Measurements from ENCODE around the gene C2CD2L.
A peak's percentile ranks its signal among the peaks of the same experiment; 100 is the strongest.

DNA sequence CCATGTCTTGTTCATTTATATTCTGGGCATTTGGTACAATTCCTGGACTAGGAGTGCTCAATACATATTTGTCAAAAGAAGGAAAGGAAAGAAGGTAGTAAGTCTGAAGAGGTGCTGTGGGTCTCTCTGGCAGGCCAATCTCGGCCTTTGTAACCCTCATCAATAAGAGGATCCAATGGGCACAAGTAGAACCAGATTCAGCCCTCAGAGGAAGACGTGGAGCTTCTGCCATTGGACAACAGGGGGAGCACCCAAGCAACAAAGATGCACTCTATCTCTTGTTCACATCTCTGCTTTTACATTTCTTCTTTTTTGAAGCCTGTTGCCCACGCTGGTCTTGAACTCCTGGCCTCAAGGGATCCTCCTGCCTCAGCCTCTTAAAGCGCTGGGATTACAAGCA is 41.8 kb upstream of the C2CD2L start:
- TF ChIP-seq, protein P1, sequence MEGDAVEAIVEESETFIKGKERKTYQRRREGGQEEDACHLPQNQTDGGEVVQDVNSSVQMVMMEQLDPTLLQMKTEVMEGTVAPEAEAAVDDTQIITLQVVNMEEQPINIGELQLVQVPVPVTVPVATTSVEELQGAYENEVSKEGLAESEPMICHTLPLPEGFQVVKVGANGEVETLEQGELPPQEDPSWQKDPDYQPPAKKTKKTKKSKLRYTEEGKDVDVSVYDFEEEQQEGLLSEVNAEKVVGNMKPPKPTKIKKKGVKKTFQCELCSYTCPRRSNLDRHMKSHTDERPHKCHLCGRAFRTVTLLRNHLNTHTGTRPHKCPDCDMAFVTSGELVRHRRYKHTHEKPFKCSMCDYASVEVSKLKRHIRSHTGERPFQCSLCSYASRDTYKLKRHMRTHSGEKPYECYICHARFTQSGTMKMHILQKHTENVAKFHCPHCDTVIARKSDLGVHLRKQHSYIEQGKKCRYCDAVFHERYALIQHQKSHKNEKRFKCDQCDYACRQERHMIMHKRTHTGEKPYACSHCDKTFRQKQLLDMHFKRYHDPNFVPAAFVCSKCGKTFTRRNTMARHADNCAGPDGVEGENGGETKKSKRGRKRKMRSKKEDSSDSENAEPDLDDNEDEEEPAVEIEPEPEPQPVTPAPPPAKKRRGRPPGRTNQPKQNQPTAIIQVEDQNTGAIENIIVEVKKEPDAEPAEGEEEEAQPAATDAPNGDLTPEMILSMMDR (conservative IDR thresholded peaks at IDR 0.05; ENCODE audit: low read depth, low read length) = peak; percentile 79
- no peak for TF ChIP-seq EZH2phosphoT487 (IDR thresholded peaks at IDR 0.05; ENCODE audit: borderline replicate concordance, low read length)

Measured in PC-3 (cell line).